WTC11 (cell line): ENCODE measurements around the gene STK26.

ENCODE experiments used
- CTCF ChIP-seq: fragments of 200-600 bp; IDR thresholded peaks from 2 replicates; pipeline ENCODE4 v1.8.0; 2022; ENCODE audit warnings: antibody characterized with exemption
- ELF4 ChIP-seq: sonication (generic); formaldehyde crosslinking; IDR thresholded peaks from 2 replicates; pipeline ENCODE4 v1.8.1; 2022; ENCODE audit warnings: low read depth, mild to moderate bottlenecking, moderate library complexity, missing genetic modification reagents
- TF ChIP-seq, protein P1 (sequence below): sonication (generic); formaldehyde crosslinking; IDR thresholded peaks from 2 replicates; pipeline ENCODE4 v1.8.1; 2023; ENCODE audit warnings: mild to moderate bottlenecking, missing genetic modification reagents, moderate library complexity
- TF ChIP-seq, protein P2 (sequence below): sonication (generic); formaldehyde crosslinking; conservative IDR thresholded peaks from 2 replicates; pipeline ENCODE4 v1.8.1; 2022; ENCODE audit warnings: mild to moderate bottlenecking, missing genetic modification reagents

- TF ChIP-seq, protein P1, sequence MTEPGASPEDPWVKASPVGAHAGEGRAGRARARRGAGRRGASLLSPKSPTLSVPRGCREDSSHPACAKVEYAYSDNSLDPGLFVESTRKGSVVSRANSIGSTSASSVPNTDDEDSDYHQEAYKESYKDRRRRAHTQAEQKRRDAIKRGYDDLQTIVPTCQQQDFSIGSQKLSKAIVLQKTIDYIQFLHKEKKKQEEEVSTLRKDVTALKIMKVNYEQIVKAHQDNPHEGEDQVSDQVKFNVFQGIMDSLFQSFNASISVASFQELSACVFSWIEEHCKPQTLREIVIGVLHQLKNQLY (CRISPR knock-in tag), result no peak
- TF ChIP-seq CTCF (no peak), ELF4 (CRISPR knock-in tag) (no peak)
- TF ChIP-seq, protein P2, sequence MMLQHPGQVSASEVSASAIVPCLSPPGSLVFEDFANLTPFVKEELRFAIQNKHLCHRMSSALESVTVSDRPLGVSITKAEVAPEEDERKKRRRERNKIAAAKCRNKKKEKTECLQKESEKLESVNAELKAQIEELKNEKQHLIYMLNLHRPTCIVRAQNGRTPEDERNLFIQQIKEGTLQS, result no peak
Measured at GRCh38 chrX:132085786-132086185, 62.7 kb downstream of the STK26 start.
